Ascending aorta (tissue), 2 donors: ENCODE measurements around the gene PCBP2. TPM values are rescaled to one million over a fixed set of nuclear protein-coding genes. Genes with fewer than 3 reads are reported as not detected.

Experiments used
- DNase-seq, 2 donors: peaks; one replicate each; pipeline ENCODE4 v3.0.0-alpha.2; 2019; ENCODE audit warnings: low spot score in 2 of 2
- H3K27ac ChIP-seq, 2 donors: fragments of 200-600 bp; sonication (generic); one replicate each; pipeline ENCODE4 v1.5.1; 2016 to 2017; ENCODE audit warnings: mild to moderate bottlenecking in 1 of 2
- H3K27me3 ChIP-seq: fragments of 200-600 bp; sonication (generic); one replicate; pipeline ENCODE4 v1.5.1; 2017
- H3K36me3 ChIP-seq, 2 donors: fragments of 200-600 bp; sonication (generic); one replicate each; pipeline ENCODE4 v1.5.1; 2016
- H3K4me1 ChIP-seq, 2 donors: fragments of 200-600 bp; sonication (generic); one replicate each; pipeline ENCODE4 v1.5.1; 2016 to 2017; ENCODE audit warnings: mild to moderate bottlenecking in 1 of 2
- H3K4me3 ChIP-seq, 2 donors: fragments of 200-600 bp; sonication (generic); one replicate each; pipeline ENCODE4 v1.5.1; 2016 to 2017; ENCODE audit warnings: mild to moderate bottlenecking in 1 of 2
- H3K9me3 ChIP-seq, 2 donors: fragments of 200-600 bp; sonication (generic); one replicate each; pipeline ENCODE4 v1.5.1; 2016
- CTCF ChIP-seq, 3 experiments: fragments of 200-600 bp in 2 of 3; fragments of 450-650 bp in 1 of 3; sonication (generic) in 2 of 3; IDR thresholded peaks; one replicate each; pipeline ENCODE4 v1.5.1; 2016 to 2019; ENCODE audit warnings: antibody characterized with exemption in 3 of 3, mild to moderate bottlenecking in 1 of 3, moderate library complexity in 1 of 3
- intact Hi-C: fragments of 100-400 bp; cut with DNase I; formaldehyde crosslinking; loops from one replicate; pipeline ENCODE4 v1.15.1; 2023
- total RNA-seq: library from RNA; depleted of rRNA; stranded (reverse); fragments of >200 nt; gene quantifications from one replicate; pipeline ENCODE4 v1.1.0, GENCODE V29; 2016

Gene PCBP2
- total RNA-seq, 1 donor from 2014 or later: 354 TPM

GRCh38 chr12:53499266-53500141, 47.6 kb downstream of the PCBP2 start, which contains the start of gene MAP3K12:
TSS of gene MAP3K12 (minus strand) at chr12:53499458. CDS start at chr12:53487391, 12,067 bp downstream.
- H3K36me3 ChIP-seq: no peaks in the 10 kb centered on the region
- no peaks in the 10 kb centered on the region for H3K27me3 ChIP-seq
- TF ChIP-seq CTCF (IDR thresholded peaks at IDR 0.05): peak in 1 of 3 experiments; percentile 37
- H3K27ac ChIP-seq: peak within 1 kb of the TSS; percentile 94 to 98
- H3K4me1 ChIP-seq: peaks cover 16 to 24% of the 10 kb centered on the region in 2 donors
- DNase-seq: peak in 1 of 2 donors; percentile 83
- intact Hi-C loops: loop anchor here (1.0 to 5.0 kb wide), 4 partner anchors 47 to 452 kb away; partner anchors contain the start of genes PCBP2 and PRR13
- H3K9me3 ChIP-seq: no peaks in the 10 kb centered on the region
- H3K4me3 ChIP-seq: peak within 1 kb of the TSS; percentile 69 to 74

- no peaks in the 10 kb centered on the region for H3K36me3 ChIP-seq
- intact Hi-C loops: loop anchor here (1.0 to 5.0 kb wide), 4 partner anchors 48 to 453 kb away; partner anchors contain the start of genes PCBP2 and PRR13
- no peaks in the 10 kb centered on the region for H3K27me3 ChIP-seq
- no peaks in the 10 kb centered on the region for H3K9me3 ChIP-seq
- peak in 1 of 2 donors; percentile 86 for DNase-seq
- H3K4me3 ChIP-seq: peak overlapping the region; percentile 69 to 74
- TF ChIP-seq CTCF (IDR thresholded peaks at IDR 0.05): no peak
- peaks cover 17 to 31% of the 10 kb centered on the region in 2 donors for H3K4me1 ChIP-seq
- H3K27ac ChIP-seq: peak overlapping the region; percentile 94 to 98
These were observed 48.4 kb downstream of the PCBP2 start for GRCh38 chr12:53500142-53500775.

GRCh38 chr12:53500776-53501614, 49.1 kb downstream of the PCBP2 start, which contains the start of gene TARBP2:
TSS of gene TARBP2 (plus strand) at chr12:53501283. CDS start at chr12:53501409, 126 bp downstream.
- Histone ChIP-seq H3K27ac (peak within 1 kb of the TSS; percentile 94 to 98), H3K4me1 (peaks cover 23 to 38% of the 10 kb centered on the region in 2 donors), H3K4me3 (peak within 1 kb of the TSS; percentile 69 to 74), H3K27me3 (no peaks in the 10 kb centered on the region), H3K36me3 (peaks cover 0 to under 1% of the 10 kb centered on the region in 2 donors), H3K9me3 (no peaks in the 10 kb centered on the region)
- DNase-seq: peak; percentile 98 to 100
- intact Hi-C loops: loop anchor here (1.0 to 5.0 kb wide), 4 partner anchors 49 to 454 kb away; partner anchors contain the start of genes PCBP2 and PRR13
- TF ChIP-seq CTCF (IDR thresholded peaks at IDR 0.05): no peak

- Histone ChIP-seq H3K9me3 (no peaks in the 10 kb centered on the region), H3K36me3 (peaks cover 2 to 5% of the 10 kb centered on the region in 2 donors), H3K4me3 (peak overlapping the region; percentile 69 to 74), H3K27ac (peak overlapping the region; percentile 94 to 98), H3K4me1 (peaks cover 28 to 44% of the 10 kb centered on the region in 2 donors), H3K27me3 (no peaks in the 10 kb centered on the region)
- intact Hi-C loops: loop anchor here (2.0 to 5.0 kb wide), 4 partner anchors 61 to 454 kb away; partner anchors contain the start of gene PRR13
- DNase-seq: peak in 1 of 2 donors; percentile 63
- no peak for TF ChIP-seq CTCF (IDR thresholded peaks at IDR 0.05)
These were observed 49.8 kb downstream of the PCBP2 start for GRCh38 chr12:53501615-53502181.
